Type B pancreatic cell (in vitro differentiated cells): ENCODE data around the gene TECRL. TPM values are rescaled to one million over a fixed set of nuclear protein-coding genes. Genes with fewer than 3 reads are reported as not detected.

Experiments
- DNase-seq: peaks from one replicate; pipeline ENCODE4 v3.0.0; 2021; ENCODE audit warnings: mixed read lengths; ENCODE audit not compliant: unreplicated experiment; ENCODE audit errors: extremely low spot score
- H3K27ac Mint-ChIP-seq: 2 replicates; pipeline ENCODE4 v1.8.0; 2021; ENCODE audit warnings: mild to moderate bottlenecking, mixed read lengths
- H3K27me3 Mint-ChIP-seq: 2 replicates; pipeline ENCODE4 v1.8.0; 2021; ENCODE audit warnings: mixed read lengths
- H3K36me3 Mint-ChIP-seq: 2 replicates; pipeline ENCODE4 v1.8.0; 2021; ENCODE audit warnings: mixed read lengths
- H3K4me1 Mint-ChIP-seq: one replicate; pipeline ENCODE4 v1.8.0; 2021; ENCODE audit warnings: mixed read lengths; ENCODE audit not compliant: unreplicated experiment
- H3K4me3 Mint-ChIP-seq: 2 replicates; pipeline ENCODE4 v1.8.0; 2021; ENCODE audit warnings: mild to moderate bottlenecking, mixed read lengths
- H3K9me3 Mint-ChIP-seq: 2 replicates; pipeline ENCODE4 v1.8.0; 2021; ENCODE audit warnings: mixed read lengths
- total RNA-seq: library from RNA; stranded (reverse); gene quantifications from 2 replicates; pipeline ENCODE4 v1.2.1, GENCODE V29; 2021; ENCODE audit warnings: low replicate concordance
- TF ChIP-seq, protein P1 (sequence below): fragments of 200-600 bp; sonication (generic); conservative IDR thresholded peaks from 2 replicates; pipeline ENCODE4 v1.5.0; 2021; ENCODE audit warnings: antibody characterized with exemption, mild to moderate bottlenecking

Gene TECRL
- total RNA-seq, 1 donor from 2014 or later, result 1.5 TPM

DNA sequence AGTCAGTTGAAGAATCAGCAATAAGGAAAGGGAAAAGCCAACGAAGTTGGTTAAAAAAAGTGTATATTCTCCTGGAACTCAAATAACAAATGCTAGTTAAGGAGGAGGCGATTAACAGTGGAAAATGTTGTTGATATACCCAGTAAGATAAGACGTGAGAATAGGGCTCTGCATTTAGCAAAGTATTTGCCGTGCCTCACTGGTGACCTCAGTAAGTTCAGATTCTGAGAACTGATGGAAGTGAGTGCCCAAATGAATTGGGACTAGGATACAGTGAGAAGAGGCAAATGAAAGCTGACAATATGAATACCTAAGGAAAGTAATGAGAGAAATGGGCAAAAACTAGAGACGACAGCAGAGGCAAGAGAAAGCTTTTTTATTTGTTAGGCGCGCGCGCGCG, 3.5 kb downstream of the TECRL start:
- no peaks in the 10 kb centered on the region for H3K9me3 Mint-ChIP-seq
- DNase-seq, result no peak
- H3K4me3 Mint-ChIP-seq, result no peak overlapping the region
- no peaks in the 10 kb centered on the region for H3K36me3 Mint-ChIP-seq
- no peaks in the 10 kb centered on the region for H3K4me1 Mint-ChIP-seq
- TF ChIP-seq, protein P1, sequence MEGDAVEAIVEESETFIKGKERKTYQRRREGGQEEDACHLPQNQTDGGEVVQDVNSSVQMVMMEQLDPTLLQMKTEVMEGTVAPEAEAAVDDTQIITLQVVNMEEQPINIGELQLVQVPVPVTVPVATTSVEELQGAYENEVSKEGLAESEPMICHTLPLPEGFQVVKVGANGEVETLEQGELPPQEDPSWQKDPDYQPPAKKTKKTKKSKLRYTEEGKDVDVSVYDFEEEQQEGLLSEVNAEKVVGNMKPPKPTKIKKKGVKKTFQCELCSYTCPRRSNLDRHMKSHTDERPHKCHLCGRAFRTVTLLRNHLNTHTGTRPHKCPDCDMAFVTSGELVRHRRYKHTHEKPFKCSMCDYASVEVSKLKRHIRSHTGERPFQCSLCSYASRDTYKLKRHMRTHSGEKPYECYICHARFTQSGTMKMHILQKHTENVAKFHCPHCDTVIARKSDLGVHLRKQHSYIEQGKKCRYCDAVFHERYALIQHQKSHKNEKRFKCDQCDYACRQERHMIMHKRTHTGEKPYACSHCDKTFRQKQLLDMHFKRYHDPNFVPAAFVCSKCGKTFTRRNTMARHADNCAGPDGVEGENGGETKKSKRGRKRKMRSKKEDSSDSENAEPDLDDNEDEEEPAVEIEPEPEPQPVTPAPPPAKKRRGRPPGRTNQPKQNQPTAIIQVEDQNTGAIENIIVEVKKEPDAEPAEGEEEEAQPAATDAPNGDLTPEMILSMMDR, result no peak
- no peaks in the 10 kb centered on the region for H3K27me3 Mint-ChIP-seq
- no peak overlapping the region for H3K27ac Mint-ChIP-seq

DNA sequence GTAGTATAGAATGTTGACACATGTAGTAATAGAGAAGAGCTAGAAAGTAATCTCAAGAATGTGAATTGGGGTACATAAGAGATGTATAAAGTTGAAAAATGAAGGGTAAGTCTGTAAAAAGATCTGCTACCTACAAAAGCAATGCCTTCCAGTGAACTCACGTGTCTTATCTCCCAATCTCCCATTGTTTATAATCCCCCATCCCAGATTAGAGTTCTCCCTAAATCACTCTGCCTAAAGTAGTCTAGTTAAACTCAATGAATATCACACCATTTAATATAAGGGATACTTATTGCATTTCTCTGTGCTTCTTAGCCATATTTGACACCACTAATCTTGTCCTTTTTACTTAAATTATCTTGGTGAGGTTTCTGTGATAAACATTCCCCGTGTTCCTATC, 6.6 kb downstream of the TECRL start:
- H3K27ac Mint-ChIP-seq, result no peak overlapping the region
- no peaks in the 10 kb centered on the region for H3K9me3 Mint-ChIP-seq
- H3K4me1 Mint-ChIP-seq, result no peaks in the 10 kb centered on the region
- no peaks in the 10 kb centered on the region for H3K27me3 Mint-ChIP-seq
- no peaks in the 10 kb centered on the region for H3K36me3 Mint-ChIP-seq
- no peak overlapping the region for H3K4me3 Mint-ChIP-seq
- TF ChIP-seq, protein P1, result no peak
- DNase-seq, result no peak

GRCh38 chr4:64399313-64400109, 9.7 kb downstream of the TECRL start:
- H3K9me3 Mint-ChIP-seq, result no peaks in the 10 kb centered on the region
- H3K27ac Mint-ChIP-seq, result no peak overlapping the region
- no peaks in the 10 kb centered on the region for H3K36me3 Mint-ChIP-seq
- no peak overlapping the region for H3K4me3 Mint-ChIP-seq
- DNase-seq, result no peak
- TF ChIP-seq, protein P1, result no peak
- no peaks in the 10 kb centered on the region for H3K4me1 Mint-ChIP-seq
- H3K27me3 Mint-ChIP-seq, result no peaks in the 10 kb centered on the region

GRCh38 chr4:64394469-64394868, 14.8 kb downstream of the TECRL start:
- Mint-ChIP-seq H3K9me3 (no peaks in the 10 kb centered on the region), H3K4me3 (no peak overlapping the region), H3K27me3 (no peaks in the 10 kb centered on the region), H3K4me1 (no peaks in the 10 kb centered on the region), H3K27ac (no peak overlapping the region), H3K36me3 (no peaks in the 10 kb centered on the region)
- DNase-seq, result no peak
- TF ChIP-seq, protein P1, result no peak

DNA sequence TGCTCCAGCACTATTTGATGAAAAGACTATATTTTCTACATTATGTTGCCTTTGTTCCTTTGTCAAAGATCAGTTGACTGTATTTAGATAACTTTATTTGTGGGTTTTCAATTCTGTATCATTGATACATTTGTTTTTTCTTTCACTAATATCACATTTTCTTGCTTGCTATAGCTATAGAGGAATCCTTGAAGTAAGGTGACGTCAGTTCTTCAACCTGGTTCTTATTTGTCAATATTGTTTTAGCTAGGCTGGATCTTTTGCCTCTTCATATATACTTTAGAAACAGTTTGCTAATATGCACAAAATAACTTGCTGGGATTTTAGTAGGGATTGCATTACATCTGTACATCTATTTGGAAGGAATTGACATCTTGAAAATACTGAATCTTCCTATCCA, 21.0 kb downstream of the TECRL start:
- TF ChIP-seq, protein P1, result no peak
- DNase-seq, result no peak
- Mint-ChIP-seq H3K4me3 (no peak overlapping the region), H3K27me3 (no peaks in the 10 kb centered on the region), H3K27ac (no peak overlapping the region), H3K36me3 (no peaks in the 10 kb centered on the region), H3K9me3 (no peaks in the 10 kb centered on the region), H3K4me1 (no peaks in the 10 kb centered on the region)
